ENCODE data around the gene CLEC9A. TPM values are rescaled to one million over a fixed set of nuclear protein-coding genes. Genes with fewer than 3 reads are reported as not detected.

CLEC9A gene
- polyA plus RNA-seq, 3 donors = 0.07 to 0.59 TPM; not detected in 1

DNA sequence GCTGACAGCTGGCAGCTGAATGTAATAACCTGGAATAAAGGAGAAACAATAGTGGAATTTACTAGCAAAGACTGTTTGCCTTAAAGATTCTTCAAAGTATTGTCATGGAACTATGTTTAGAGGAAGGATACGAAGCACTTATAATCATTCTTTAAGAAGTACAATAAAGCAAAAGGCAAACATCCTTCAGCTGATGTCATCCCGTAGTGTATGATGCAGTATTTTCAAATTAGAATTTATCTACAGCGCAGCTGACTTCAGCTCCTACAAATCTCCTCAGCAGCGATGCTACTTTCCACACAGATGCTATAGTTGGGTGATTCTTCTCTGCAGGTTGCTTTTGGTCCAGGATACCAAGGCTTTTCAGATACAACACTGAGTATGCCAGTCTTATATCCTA lies 36.8 kb downstream of the CLEC9A start:
- no peak overlapping the region for H3K4me3 Mint-ChIP-seq
- no peak for DNase-seq
- peaks cover 13 to 16% of the 10 kb centered on the region in 2 donors for H3K36me3 Mint-ChIP-seq
- peaks cover 43 to 48% of the 10 kb centered on the region in 2 donors for H3K4me1 ChIP-seq (ENCODE audit: control insufficient read depth in 1 of 2, insufficient read depth in 2 of 2, low read length in 2 of 2)
- peak overlapping the region; percentile 2 for H3K4me2 ChIP-seq (replicated peaks; ENCODE audit: extremely low read depth, low read length, poor library complexity, severe bottlenecking)
- peak overlapping the region in 1 of 3 experiments; percentile 55 for H3K4me3 ChIP-seq (replicated peaks in 1 of 3; ENCODE audit: low read depth in 2 of 3, low read length in 3 of 3)
- no peaks in the 10 kb centered on the region for H3K27me3 Mint-ChIP-seq (ENCODE audit: low read depth in 3 of 3)
- H3K27ac ChIP-seq (ENCODE audit: low read depth in 1 of 2, low read length in 2 of 2) = peak overlapping the region in 1 of 2 donors; percentile 95
- H3K79me2 ChIP-seq (ENCODE audit: insufficient read depth, low read length) = no peaks in the 10 kb centered on the region
- H2AFZ ChIP-seq (ENCODE audit: insufficient read depth, low read depth, low read length, poor library complexity, severe bottlenecking) = peak overlapping the region; percentile 41
- peaks cover 0 to 6% (median 0%) of the 10 kb centered on the region in 7 donors for H3K9me3 Mint-ChIP-seq
- no peaks in the 10 kb centered on the region for H3K27me3 ChIP-seq (ENCODE audit: control insufficient read depth in 2 of 2, insufficient read depth in 2 of 2, low read length in 2 of 2)
- intact Hi-C loops (cut with micrococcal nuclease) = loop anchor here (5.0 to 10.0 kb wide), 2 partner anchors 40 to 68 kb away; partner anchors contain the start of gene CLEC7A (in 1 of the 2)
- no CpG with 5 or more reads among the region's 4 CpGs for WGBS (ENCODE audit: insufficient coverage)
- H3K9ac ChIP-seq (ENCODE audit: insufficient read depth, low read length, poor library complexity, severe bottlenecking) = no peak overlapping the region
- TF ChIP-seq, protein P1, sequence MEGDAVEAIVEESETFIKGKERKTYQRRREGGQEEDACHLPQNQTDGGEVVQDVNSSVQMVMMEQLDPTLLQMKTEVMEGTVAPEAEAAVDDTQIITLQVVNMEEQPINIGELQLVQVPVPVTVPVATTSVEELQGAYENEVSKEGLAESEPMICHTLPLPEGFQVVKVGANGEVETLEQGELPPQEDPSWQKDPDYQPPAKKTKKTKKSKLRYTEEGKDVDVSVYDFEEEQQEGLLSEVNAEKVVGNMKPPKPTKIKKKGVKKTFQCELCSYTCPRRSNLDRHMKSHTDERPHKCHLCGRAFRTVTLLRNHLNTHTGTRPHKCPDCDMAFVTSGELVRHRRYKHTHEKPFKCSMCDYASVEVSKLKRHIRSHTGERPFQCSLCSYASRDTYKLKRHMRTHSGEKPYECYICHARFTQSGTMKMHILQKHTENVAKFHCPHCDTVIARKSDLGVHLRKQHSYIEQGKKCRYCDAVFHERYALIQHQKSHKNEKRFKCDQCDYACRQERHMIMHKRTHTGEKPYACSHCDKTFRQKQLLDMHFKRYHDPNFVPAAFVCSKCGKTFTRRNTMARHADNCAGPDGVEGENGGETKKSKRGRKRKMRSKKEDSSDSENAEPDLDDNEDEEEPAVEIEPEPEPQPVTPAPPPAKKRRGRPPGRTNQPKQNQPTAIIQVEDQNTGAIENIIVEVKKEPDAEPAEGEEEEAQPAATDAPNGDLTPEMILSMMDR (IDR thresholded peaks at IDR 0.05) = no peak
- peak overlapping the region; percentile 31 to 97 (median 79) for H3K27ac Mint-ChIP-seq
- H4K20me1 ChIP-seq (ENCODE audit: insufficient read depth, low read length) = no peaks in the 10 kb centered on the region
- H3K36me3 ChIP-seq (replicated peaks in 1 of 2; ENCODE audit: control insufficient read depth in 1 of 2, insufficient read depth in 2 of 2, low read length in 2 of 2) = no peaks in the 10 kb centered on the region
- no peaks in the 10 kb centered on the region for H3K9me3 ChIP-seq (replicated peaks in 1 of 2; ENCODE audit: control insufficient read depth in 1 of 2, insufficient read depth in 1 of 2, low read length in 2 of 2)
- H3K4me1 Mint-ChIP-seq = peaks cover 52% of the 10 kb centered on the region

DNA sequence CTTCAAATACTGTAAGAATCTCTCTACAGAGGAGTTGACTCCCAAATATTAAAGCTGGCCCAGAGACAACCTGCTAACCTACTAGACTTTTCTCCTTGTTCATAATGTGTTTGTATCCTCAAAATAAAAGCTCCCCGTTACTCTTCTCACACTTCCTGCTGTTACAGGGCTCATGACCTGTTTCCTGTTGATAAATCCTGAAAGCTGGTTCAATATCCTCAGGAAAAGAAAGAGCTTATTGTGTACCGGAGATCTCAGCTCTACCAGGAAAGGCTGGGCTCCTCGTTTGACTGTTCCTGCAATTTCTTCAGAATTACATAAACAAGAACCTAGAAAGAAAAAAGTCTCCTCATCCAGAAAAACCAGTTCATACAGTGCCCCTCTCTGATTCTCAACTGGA lies 37.5 kb downstream of the CLEC9A start:
- DNase-seq = peak in 2 of 3 donors; percentile 16 to 34
- Mint-ChIP-seq H3K27ac (peak overlapping the region; percentile 96 to 99 (median 97)), H3K4me1 (peaks cover 54% of the 10 kb centered on the region), H3K4me3 (peak overlapping the region in 1 of 2 donors; percentile 66), H3K27me3 (ENCODE audit: low read depth in 3 of 3) (peaks cover 0 to 2% (median 0%) of the 10 kb centered on the region in 3 donors), H3K36me3 (peaks cover 16 to 20% of the 10 kb centered on the region in 2 donors), H3K9me3 (peaks cover 0 to 6% (median 0%) of the 10 kb centered on the region in 7 donors)
- Histone ChIP-seq H4K20me1 (ENCODE audit: insufficient read depth, low read length) (no peaks in the 10 kb centered on the region), H3K79me2 (ENCODE audit: insufficient read depth, low read length) (no peaks in the 10 kb centered on the region), H3K4me1 (ENCODE audit: control insufficient read depth in 1 of 2, insufficient read depth in 2 of 2, low read length in 2 of 2) (peaks cover 43 to 48% of the 10 kb centered on the region in 2 donors), H3K27me3 (ENCODE audit: control insufficient read depth in 2 of 2, insufficient read depth in 2 of 2, low read length in 2 of 2) (no peaks in the 10 kb centered on the region), H3K36me3 (replicated peaks in 1 of 2; ENCODE audit: control insufficient read depth in 1 of 2, insufficient read depth in 2 of 2, low read length in 2 of 2) (no peaks in the 10 kb centered on the region), H3K9me3 (replicated peaks in 1 of 2; ENCODE audit: control insufficient read depth in 1 of 2, insufficient read depth in 1 of 2, low read length in 2 of 2) (no peaks in the 10 kb centered on the region), H3K4me3 (replicated peaks in 1 of 3; ENCODE audit: low read depth in 2 of 3, low read length in 3 of 3) (peak overlapping the region in 1 of 3 experiments; percentile 55), H3K27ac (ENCODE audit: low read depth in 1 of 2, low read length in 2 of 2) (peak overlapping the region; percentile 63 to 95), H2AFZ (ENCODE audit: insufficient read depth, low read depth, low read length, poor library complexity, severe bottlenecking) (peak overlapping the region; percentile 64), H3K4me2 (replicated peaks; ENCODE audit: extremely low read depth, low read length, poor library complexity, severe bottlenecking) (peak overlapping the region; percentile 56), H3K9ac (ENCODE audit: insufficient read depth, low read length, poor library complexity, severe bottlenecking) (peak overlapping the region; percentile 68)
- WGBS (ENCODE audit: insufficient coverage) = no CpG with 5 or more reads among the region's 3 CpGs
- intact Hi-C loops (cut with micrococcal nuclease) = loop anchor here (5.0 to 10.0 kb wide), 2 partner anchors 41 to 67 kb away; partner anchors contain the start of gene CLEC7A (in 1 of the 2)
- TF ChIP-seq, protein P1 (IDR thresholded peaks at IDR 0.05) = no peak
